DND-41 (cell line): Measurements from ENCODE around the gene CCDC97.
"Not testable (repeated sequence)": the region's sequence is repeated elsewhere in the genome, so short reads cannot be mapped to it uniquely, and the experiment has no call there.

Experiments used
- EZH2 ChIP-seq: IDR thresholded peaks from 3 replicates; pipeline ENCODE4 v1.6.1; 2012; ENCODE audit warnings: borderline replicate concordance, low read depth, mild to moderate bottlenecking, moderate library complexity, low read length, inconsistent platforms; ENCODE audit not compliant: severe bottlenecking
- TF ChIP-seq, protein P1 (sequence below): IDR thresholded peaks from 2 replicates; pipeline ENCODE4 v1.5.1; 2012; ENCODE audit warnings: borderline replicate concordance, low read length, moderate library complexity, mild to moderate bottlenecking; ENCODE audit not compliant: poor library complexity, severe bottlenecking; ENCODE audit errors: extremely low read depth

DNA sequence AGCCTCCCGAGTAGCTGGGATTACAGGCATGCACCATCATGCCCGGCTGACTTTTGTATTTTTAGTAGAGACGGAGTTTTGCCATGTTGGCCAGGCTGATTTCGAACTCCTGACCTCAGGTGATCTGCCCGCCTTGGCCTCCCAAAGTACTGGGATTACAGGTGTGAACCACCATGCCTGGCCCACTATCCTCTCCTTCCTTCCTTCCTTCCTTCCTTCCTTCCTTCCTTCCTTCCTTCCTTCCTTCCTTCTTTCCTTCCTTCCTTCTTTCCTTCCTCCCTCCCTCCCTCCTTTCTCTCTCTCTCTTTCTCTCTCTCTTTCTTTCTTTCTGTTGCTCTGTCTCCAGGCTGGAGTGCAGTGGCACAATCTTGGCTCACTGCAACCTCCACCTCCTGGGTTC is 61.1 kb downstream of the CCDC97 start:
- TF ChIP-seq, protein P1, sequence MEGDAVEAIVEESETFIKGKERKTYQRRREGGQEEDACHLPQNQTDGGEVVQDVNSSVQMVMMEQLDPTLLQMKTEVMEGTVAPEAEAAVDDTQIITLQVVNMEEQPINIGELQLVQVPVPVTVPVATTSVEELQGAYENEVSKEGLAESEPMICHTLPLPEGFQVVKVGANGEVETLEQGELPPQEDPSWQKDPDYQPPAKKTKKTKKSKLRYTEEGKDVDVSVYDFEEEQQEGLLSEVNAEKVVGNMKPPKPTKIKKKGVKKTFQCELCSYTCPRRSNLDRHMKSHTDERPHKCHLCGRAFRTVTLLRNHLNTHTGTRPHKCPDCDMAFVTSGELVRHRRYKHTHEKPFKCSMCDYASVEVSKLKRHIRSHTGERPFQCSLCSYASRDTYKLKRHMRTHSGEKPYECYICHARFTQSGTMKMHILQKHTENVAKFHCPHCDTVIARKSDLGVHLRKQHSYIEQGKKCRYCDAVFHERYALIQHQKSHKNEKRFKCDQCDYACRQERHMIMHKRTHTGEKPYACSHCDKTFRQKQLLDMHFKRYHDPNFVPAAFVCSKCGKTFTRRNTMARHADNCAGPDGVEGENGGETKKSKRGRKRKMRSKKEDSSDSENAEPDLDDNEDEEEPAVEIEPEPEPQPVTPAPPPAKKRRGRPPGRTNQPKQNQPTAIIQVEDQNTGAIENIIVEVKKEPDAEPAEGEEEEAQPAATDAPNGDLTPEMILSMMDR: not testable (repeated sequence)
- TF ChIP-seq EZH2: not testable (repeated sequence)
